T-helper 17 cell (primary cell): ENCODE results near the gene AJAP1. TPM values are rescaled to one million over a fixed set of nuclear protein-coding genes. Genes with fewer than 3 reads are reported as not detected.

Experiments used
- ATAC-seq: fragments of 150-1000 bp; cut with Tn5 transposase; 2 replicates; pipeline ENCODE4 v1.10.0; 2021; ENCODE audit warnings: mild to moderate bottlenecking, moderate library complexity
- DNase-seq, 3 donors: peaks; one replicate each; pipeline versions ENCODE4 v3.0.0 to v3.0.0-alpha.2; 2020 to 2021
- H3K9me3 ChIP-seq: one replicate; pipeline ENCODE4 v1.7.0; 2013; ENCODE audit warnings: low read length, mild to moderate bottlenecking; ENCODE audit not compliant: control insufficient read depth, poor library complexity, severe bottlenecking
- H3K27ac Mint-ChIP-seq: one replicate; pipeline ENCODE4 v1.8.0; 2022; ENCODE audit warnings: mild to moderate bottlenecking, moderate library complexity, mixed read lengths
- H3K27me3 Mint-ChIP-seq: one replicate; pipeline ENCODE4 v1.8.0; 2022; ENCODE audit warnings: mixed read lengths
- H3K36me3 Mint-ChIP-seq: one replicate; pipeline ENCODE4 v1.8.0; 2022; ENCODE audit warnings: low read depth, mixed read lengths
- H3K4me1 Mint-ChIP-seq: one replicate; pipeline ENCODE4 v1.8.0; 2022; ENCODE audit warnings: mild to moderate bottlenecking, mixed read lengths
- H3K4me3 Mint-ChIP-seq: one replicate; pipeline ENCODE4 v1.8.0; 2022; ENCODE audit warnings: mild to moderate bottlenecking, moderate library complexity, mixed read lengths
- total RNA-seq, 4 donors: library from RNA in 2 of 4; stranded (reverse) in 2 of 4; gene quantifications; one replicate each; pipeline ENCODE4 v1.2.3 and lab custom pipeline; 2022 to 2026

Gene AJAP1
- total RNA-seq, 2 donors from 2014 or later, result not detected

DNA sequence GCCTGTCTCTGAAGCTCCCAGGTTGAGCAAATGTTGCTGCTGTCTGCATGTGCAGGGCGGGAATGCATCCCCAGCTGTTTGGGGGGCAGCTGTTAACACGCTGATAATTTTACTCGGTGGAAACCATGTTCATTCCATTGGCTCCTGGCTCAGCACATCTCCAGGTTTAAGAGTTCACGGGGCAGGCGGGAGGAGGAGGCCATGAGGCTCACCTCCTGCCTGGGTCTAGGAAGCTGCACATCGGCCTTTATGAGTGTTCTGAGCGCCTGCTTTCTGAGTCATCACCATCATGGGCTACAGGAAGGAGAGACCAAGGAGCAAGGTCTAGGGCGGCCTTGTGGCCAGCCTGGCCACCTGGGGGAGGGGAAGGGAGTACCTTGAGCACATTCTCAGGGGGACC is 29.7 kb downstream of the AJAP1 start:
- H3K4me3 Mint-ChIP-seq, result no peak overlapping the region
- no peak for ATAC-seq
- no peak overlapping the region for H3K27ac Mint-ChIP-seq
- no peaks in the 10 kb centered on the region for H3K36me3 Mint-ChIP-seq
- DNase-seq, result no peak
- no peaks in the 10 kb centered on the region for H3K9me3 ChIP-seq
- H3K27me3 Mint-ChIP-seq, result peaks cover 18% of the 10 kb centered on the region
- H3K4me1 Mint-ChIP-seq, result no peaks in the 10 kb centered on the region

DNA sequence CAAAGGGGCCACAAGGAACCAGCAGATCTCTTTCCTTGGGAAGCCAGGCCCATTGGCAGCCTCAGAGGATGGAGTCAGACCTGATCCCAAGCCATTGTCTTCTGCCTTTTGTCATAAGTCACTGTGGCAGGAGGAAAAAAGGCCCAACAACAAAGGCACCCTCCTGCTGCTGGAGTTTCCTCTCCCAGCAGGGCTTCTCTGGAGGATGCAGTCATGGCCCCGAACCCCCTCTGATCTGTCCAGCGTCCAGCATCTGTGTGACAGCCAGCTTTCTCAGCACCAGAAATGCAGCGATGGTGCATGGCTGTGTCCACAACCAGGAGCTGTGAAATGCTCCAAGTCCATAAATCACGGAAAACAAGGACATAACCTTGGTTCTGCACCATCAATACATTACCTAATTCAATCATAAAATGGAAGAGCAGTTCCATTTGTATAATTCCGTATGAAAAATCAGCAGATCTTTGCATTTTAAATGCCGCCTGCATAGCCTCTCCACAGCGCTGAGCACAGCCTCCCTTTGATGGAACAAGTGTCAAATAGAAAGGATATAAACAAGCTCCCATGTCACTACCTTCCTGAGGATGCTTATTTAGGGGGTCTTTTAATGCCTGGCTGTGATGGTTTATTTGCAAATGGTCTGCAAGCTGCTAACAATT is 30.6 kb downstream of the AJAP1 start:
- Mint-ChIP-seq H3K4me3 (no peak overlapping the region), H3K4me1 (no peaks in the 10 kb centered on the region), H3K27me3 (peaks cover 18% of the 10 kb centered on the region), H3K27ac (no peak overlapping the region), H3K36me3 (no peaks in the 10 kb centered on the region)
- ATAC-seq (no peak), DNase-seq (no peak)
- no peaks in the 10 kb centered on the region for H3K9me3 ChIP-seq

DNA sequence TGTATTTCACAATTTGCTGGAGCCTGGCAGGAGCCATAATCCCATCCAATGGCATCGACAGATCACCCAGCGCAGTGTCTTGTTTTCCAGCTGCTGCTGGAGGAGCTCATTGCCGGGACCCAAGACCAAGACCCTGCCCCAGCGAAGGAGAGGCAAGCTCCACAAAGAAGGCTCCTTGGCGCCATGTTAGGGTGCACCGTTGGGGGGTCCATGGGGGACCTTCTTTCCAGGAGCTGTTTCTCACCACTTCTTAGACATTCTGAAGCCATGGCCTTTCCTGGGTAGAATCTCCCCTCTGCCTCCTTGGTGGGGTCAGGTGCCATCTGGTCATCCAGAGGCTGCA is 31.1 kb downstream of the AJAP1 start:
- Mint-ChIP-seq H3K4me3 (no peak overlapping the region), H3K27ac (no peak overlapping the region), H3K27me3 (peaks cover 18% of the 10 kb centered on the region), H3K36me3 (no peaks in the 10 kb centered on the region), H3K4me1 (no peaks in the 10 kb centered on the region)
- no peak for ATAC-seq
- H3K9me3 ChIP-seq, result no peaks in the 10 kb centered on the region
- no peak for DNase-seq

DNA sequence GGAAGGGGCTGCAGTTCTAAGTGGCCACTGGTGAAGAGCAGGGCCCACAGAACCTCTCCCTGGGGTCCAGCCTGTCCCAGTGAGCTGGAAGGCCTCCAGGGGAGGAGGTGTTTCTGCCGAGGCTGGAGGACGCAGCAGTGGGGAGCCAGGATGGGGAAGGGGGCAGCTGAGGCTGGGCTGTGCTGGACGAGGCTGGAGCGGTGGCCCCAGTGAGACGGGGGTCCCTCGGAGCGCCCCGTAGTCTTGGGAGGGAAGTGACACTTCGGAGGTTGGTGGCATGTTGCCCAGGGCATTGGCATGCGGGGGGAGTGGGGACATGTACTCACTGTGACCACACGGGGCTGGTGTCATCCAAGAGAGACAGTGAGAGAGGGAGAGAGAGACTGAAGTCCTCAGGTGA is 33.5 kb downstream of the AJAP1 start:
- no peaks in the 10 kb centered on the region for H3K9me3 ChIP-seq
- ATAC-seq (no peak), DNase-seq (no peak)
- Mint-ChIP-seq H3K4me1 (no peaks in the 10 kb centered on the region), H3K4me3 (no peak overlapping the region), H3K27me3 (peaks cover 22% of the 10 kb centered on the region), H3K36me3 (no peaks in the 10 kb centered on the region), H3K27ac (no peak overlapping the region)

DNA sequence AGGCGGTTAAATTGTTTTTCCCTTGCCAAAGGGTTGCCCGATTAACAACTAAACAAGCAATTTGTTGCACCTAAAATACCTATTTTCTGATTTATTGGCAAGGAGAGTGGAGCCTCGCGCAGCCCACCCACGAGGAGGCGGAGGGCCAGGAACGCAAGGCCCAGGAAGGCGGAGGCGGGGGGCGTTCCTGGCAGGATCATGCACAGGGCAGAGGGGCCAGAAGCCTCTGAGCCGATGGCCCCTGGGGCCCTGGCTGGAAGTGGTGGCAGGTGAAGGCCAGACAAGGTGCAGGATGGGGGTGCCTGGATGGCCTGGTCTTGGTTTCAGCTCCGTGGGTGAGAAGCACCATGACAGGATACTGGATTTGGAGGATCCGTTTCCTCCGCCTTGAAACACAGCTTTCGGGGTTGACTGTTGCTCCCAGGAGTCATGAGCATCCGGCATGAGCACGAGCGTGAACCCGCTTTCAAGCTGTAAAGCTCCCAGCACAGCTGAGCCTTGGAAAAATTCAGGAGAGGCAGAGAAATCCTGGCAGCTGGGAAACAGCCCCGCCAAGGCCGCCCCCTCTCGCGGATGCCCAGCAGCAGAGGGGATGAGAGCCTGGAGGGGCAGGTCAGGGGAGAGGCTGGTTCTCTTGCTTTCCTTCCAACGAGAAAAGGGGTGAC is 35.0 kb downstream of the AJAP1 start:
- DNase-seq (no peak), ATAC-seq (no peak)
- Mint-ChIP-seq H3K4me1 (no peaks in the 10 kb centered on the region), H3K27me3 (peaks cover 22% of the 10 kb centered on the region), H3K27ac (no peak overlapping the region), H3K36me3 (no peaks in the 10 kb centered on the region), H3K4me3 (no peak overlapping the region)
- no peaks in the 10 kb centered on the region for H3K9me3 ChIP-seq

DNA sequence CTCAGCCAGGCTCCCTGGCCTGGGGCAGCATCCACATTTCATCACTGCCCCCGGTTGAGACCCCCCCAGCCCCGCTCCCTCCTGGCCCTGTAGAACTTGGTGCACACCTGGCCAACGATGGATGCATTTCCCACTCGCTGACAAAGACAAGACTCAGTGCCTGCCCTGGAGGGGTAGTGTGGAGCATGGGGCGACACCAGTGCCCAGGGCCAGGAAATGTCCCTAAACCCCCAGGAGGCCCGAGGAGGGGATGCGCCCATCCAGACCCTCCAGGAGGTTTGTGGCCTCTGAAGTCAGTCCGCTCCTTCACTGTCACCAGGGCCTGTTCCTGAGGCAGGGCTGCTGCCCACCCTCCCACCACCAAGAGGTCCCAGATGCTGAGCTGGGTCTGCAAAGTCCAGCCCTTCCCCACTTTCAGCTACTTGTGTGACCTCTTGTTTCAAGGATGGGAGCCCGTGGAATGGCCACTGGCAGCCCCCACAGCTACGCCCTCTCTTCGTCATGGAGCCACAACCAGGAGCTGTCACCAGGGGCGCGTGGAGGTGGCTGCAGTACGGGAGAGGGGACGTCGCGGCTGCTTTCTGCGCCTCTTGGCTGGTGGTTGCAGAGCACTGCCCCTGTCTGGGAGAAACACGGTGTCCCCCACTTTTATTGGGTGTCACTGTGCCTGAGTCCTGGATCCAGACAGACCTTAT is 35.7 kb downstream of the AJAP1 start:
- ATAC-seq, result no peak

DNA sequence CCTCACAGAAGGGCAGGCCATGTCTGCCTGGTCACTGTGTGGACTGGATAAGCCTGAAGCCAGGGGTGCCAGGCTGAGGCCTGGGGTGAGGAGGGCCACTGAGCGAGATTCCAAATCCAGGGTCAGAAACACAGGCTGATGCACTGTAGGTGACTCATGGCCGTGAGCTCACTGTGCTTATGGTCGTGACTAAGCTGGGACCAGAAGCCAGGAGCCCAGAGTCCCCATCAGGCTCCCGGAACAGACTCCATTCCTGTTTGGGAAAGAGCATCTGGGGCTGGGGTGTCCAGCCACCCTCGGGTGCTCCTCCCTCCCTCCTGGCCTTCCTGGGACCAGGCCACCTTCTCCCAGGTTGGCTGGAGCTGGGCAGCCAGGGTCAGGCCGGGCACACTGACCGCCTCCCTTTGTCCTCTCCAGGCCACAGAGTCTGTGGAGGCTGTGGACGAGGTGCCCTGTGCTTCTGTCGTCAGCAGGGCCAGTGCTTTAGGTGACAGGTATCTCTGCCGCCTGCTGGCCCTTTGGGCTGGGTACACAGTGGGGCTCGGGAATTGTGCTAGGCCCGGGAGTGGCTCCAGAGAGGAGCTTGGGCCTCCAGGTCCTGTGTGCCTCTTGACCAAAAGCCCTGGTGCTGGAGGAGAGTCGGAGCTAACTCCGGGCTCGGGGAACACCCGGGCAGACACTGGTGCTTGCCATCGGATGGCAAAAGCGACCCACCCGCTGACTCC is 36.7 kb downstream of the AJAP1 start:
- Mint-ChIP-seq H3K4me1 (no peaks in the 10 kb centered on the region), H3K36me3 (no peaks in the 10 kb centered on the region), H3K27ac (no peak overlapping the region), H3K27me3 (peaks cover 19% of the 10 kb centered on the region), H3K4me3 (no peak overlapping the region)
- DNase-seq (no peak), ATAC-seq (no peak)
- H3K9me3 ChIP-seq, result no peaks in the 10 kb centered on the region

More for the DNA sequence above, 35.7 kb downstream of the AJAP1 start:
- DNase-seq, result no peak
- Mint-ChIP-seq H3K27ac (no peak overlapping the region), H3K27me3 (peaks cover 22% of the 10 kb centered on the region), H3K4me3 (no peak overlapping the region), H3K4me1 (no peaks in the 10 kb centered on the region), H3K36me3 (no peaks in the 10 kb centered on the region)
- no peaks in the 10 kb centered on the region for H3K9me3 ChIP-seq

DNA sequence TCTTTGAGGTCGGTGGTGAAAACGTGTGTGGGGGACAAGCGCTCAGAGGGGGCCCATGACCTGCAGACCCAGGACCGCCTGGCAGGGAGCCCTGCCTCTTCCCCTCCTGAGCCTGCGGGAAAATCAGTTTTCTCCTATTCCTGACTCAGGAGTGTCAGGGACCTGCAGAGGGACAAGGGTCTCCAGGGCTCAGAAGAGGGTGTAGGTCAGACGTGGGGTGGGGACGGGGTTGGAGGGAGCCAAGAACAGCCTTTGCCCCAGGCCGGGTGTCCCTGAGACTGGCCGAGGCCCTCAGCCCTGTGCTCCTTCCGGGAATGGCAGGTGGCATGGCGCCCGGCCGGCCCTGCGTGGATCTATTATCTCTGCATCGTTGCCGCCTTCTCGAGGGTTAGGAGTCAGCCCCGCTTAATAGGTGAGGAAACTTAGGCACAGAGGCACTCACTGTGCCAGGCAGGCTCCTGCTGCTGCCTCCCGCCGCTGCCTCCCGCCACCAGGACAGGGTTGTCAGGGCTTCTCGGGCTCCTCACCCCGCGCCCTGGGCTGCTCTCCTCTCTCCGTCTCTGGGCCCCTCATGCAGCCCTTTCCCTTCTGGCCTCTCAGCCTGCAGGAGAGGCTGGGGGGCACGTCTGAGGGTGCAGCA is 37.5 kb downstream of the AJAP1 start:
- DNase-seq (no peak), ATAC-seq (no peak)
- Mint-ChIP-seq H3K36me3 (no peaks in the 10 kb centered on the region), H3K27me3 (peaks cover 11% of the 10 kb centered on the region), H3K4me3 (no peak overlapping the region), H3K4me1 (no peaks in the 10 kb centered on the region), H3K27ac (no peak overlapping the region)
- H3K9me3 ChIP-seq, result no peaks in the 10 kb centered on the region

DNA sequence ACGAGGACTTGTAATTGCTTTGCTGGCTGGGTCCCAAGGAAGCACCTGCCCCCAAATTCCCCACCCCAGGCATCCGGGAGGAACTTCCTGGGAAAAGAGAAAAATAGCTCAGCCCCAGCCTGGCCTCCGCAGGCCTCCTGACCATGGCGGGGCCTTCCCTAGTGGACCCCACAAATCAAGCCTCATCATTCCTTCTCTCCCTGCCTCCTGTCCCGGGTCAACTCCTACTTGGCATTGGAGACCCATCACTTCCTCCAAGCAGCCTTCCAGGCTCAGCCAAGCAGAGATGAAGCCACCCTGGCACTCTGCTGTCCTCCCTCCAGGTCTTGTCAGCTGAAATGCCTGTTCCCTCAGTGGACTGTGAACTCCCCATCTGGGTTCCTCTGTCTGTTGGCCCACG is 38.0 kb downstream of the AJAP1 start:
- Mint-ChIP-seq H3K4me3 (no peak overlapping the region), H3K27me3 (peaks cover 6% of the 10 kb centered on the region), H3K4me1 (no peaks in the 10 kb centered on the region), H3K27ac (no peak overlapping the region), H3K36me3 (no peaks in the 10 kb centered on the region)
- H3K9me3 ChIP-seq, result no peaks in the 10 kb centered on the region
- no peak for DNase-seq
- no peak for ATAC-seq

DNA sequence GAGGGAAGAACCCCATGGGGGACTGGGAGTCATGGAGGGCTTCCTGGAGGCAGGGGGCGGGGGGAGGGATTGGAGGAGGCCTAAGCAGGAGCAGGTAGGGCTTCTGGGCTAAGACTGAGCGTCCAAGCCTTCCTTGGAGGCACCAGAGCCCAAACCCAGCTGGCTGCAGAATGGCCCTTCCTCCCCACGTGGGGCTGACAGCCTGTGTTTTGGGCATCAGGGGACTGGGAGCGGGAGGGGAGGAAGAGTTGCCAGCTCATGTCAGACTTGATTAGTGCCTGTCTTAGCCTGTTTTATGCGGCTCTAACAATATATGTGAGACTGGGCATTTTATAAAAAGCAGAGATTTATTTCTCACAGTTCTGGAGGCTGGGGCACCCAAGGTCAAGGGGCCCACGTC is 38.9 kb downstream of the AJAP1 start:
- H3K4me1 Mint-ChIP-seq, result peaks cover 2% of the 10 kb centered on the region
- peaks cover 5% of the 10 kb centered on the region for H3K27me3 Mint-ChIP-seq
- H3K27ac Mint-ChIP-seq, result no peak overlapping the region
- H3K4me3 Mint-ChIP-seq, result no peak overlapping the region
- no peaks in the 10 kb centered on the region for H3K9me3 ChIP-seq
- ATAC-seq (no peak), DNase-seq (no peak)
- no peaks in the 10 kb centered on the region for H3K36me3 Mint-ChIP-seq

DNA sequence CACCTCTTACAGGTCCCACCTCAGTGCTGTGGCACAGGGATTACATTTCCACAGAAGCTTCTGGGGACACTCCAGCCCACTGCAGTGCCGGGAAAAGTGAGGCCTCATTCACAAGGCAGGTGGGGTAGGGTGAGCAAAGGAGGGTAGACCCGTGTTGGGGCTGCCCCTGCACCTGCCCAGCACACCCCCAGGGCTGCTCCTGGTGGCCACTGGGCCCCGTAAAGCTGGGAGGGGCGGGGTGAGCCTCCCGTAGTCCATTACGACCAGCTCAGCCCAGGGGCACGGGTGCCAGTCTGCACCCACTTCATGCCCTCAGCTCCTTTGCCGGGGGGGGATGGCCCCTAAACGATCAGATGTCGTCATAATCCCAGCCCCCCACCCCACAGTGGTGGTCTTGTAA is 39.5 kb downstream of the AJAP1 start:
- H3K27me3 Mint-ChIP-seq, result peaks cover 5% of the 10 kb centered on the region
- DNase-seq, result no peak
- ATAC-seq, result no peak
- H3K9me3 ChIP-seq, result no peaks in the 10 kb centered on the region
- no peaks in the 10 kb centered on the region for H3K36me3 Mint-ChIP-seq
- no peak overlapping the region for H3K27ac Mint-ChIP-seq
- peaks cover 2% of the 10 kb centered on the region for H3K4me1 Mint-ChIP-seq
- no peak overlapping the region for H3K4me3 Mint-ChIP-seq

DNA sequence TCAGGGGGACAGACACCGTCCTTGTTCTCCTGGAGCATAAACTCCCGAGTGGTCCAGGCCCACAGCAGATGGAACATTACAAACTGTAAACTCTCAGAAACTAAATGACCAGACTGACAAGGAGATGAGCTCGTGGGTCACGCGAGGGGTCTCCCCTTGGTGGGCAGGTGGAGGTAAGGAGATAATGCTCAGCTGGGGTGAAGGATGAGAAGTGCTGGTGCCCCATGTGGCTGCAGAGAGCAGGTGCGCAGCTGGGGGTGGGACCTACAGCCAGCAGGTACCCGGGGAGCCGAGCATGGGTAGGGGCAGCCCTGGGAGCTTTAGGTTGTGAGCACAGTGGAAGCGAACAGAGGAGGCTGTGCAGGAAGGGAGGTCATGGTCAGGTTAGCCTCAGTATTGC is 40.1 kb downstream of the AJAP1 start:
- DNase-seq (no peak), ATAC-seq (no peak)
- Mint-ChIP-seq H3K27me3 (peaks cover 5% of the 10 kb centered on the region), H3K27ac (no peak overlapping the region), H3K4me1 (peaks cover 2% of the 10 kb centered on the region), H3K4me3 (no peak overlapping the region), H3K36me3 (no peaks in the 10 kb centered on the region)
- no peaks in the 10 kb centered on the region for H3K9me3 ChIP-seq

DNA sequence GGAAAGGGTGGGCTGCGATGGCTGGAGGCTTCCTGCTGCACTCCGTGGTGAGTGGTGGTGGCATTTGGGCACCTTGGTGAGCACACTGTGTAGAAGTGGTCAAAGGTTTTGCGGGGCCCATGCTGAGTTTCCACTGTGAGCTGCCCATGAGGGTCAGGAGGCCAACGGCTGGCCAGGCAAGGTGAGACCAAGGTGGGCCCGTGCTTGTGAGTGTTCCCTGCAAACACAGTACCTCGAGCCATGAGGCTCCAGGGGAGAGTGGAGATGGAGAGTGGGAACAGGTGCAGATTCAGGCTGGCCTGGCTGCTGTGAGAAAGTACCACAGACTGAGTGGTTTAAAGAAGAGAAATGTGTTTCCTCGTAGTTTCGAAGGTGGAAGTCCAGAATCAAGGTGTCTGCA is 40.8 kb downstream of the AJAP1 start:
- peaks cover 7% of the 10 kb centered on the region for H3K27me3 Mint-ChIP-seq
- DNase-seq (no peak), ATAC-seq (no peak)
- no peak overlapping the region for H3K4me3 Mint-ChIP-seq
- H3K27ac Mint-ChIP-seq, result no peak overlapping the region
- H3K9me3 ChIP-seq, result no peaks in the 10 kb centered on the region
- H3K4me1 Mint-ChIP-seq, result peaks cover 2% of the 10 kb centered on the region
- no peaks in the 10 kb centered on the region for H3K36me3 Mint-ChIP-seq
